HTERT RPE-1 (cell line): Measurements from ENCODE around the gene OR5F1.

Source experiments
- in situ Hi-C: fragments of 300-500 bp; cut with MboI; formaldehyde crosslinking; loops from 4 replicates; pipeline ENCODE4 v1.14.3; 2020; ENCODE audit warnings: low sequenced_read_pairs

The OR5F1 gene

DNA sequence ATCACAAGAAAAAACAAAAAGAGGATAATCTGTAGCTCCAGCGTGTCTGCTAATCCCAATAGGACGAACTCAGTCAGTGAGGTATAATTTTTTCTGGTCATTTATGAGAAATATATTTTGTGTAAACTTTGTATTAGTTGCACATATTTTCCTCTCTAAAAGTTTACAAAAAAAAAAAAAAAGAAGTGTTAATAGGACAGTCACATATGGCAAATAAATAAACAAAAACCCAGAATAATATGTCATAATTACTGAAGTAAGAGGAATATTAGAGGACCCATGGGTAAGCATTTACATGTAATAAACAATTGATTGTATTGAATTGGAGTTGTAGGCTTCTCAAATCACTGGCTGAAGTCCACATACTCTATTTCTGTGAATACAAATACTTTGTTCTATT is at the start of gene OR5F1:
OR5F1 (minus strand) TSS at position 101 of the 400 bp plus-strand sequence; CDS start at position 101, 0 bp downstream.
- in situ Hi-C loops, result no loop called here

- in situ Hi-C loops, result no loop called here
Measured at GRCh38 chr11:56027354-56027753, 32.9 kb upstream of the OR5F1 start, which contains the start of gene OR5AS1. Gene OR5AS1 (plus strand): TSS chr11:56027654. CDS start chr11:56030419, 2,765 bp downstream.

- in situ Hi-C loops, result no loop called here
Measured at GRCh38 chr11:56013805-56014204, 19.4 kb upstream of the OR5F1 start.

- in situ Hi-C loops, result no loop called here
Measured at GRCh38 chr11:56010716-56011115, 16.3 kb upstream of the OR5F1 start.

DNA sequence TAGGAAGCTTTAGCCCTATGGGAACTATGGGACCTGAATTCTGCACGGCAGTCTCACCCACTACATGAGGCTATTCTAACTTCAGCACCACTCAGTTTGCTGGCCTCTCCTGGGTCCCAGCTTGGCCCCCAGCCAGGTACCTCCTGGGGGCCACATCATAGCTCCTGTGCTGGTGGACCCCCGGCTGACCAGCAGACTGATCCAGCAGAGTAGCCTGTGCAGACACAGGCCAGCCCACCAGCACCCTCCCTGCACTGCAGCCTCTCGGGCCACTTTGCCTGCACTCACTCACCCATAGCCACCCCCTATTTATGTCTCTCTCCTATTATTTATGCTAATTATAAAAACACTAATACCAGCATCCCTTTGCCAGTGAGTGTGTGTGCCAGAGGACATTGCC is 23.5 kb downstream of the OR5F1 start:
- in situ Hi-C loops, result no loop called here

DNA sequence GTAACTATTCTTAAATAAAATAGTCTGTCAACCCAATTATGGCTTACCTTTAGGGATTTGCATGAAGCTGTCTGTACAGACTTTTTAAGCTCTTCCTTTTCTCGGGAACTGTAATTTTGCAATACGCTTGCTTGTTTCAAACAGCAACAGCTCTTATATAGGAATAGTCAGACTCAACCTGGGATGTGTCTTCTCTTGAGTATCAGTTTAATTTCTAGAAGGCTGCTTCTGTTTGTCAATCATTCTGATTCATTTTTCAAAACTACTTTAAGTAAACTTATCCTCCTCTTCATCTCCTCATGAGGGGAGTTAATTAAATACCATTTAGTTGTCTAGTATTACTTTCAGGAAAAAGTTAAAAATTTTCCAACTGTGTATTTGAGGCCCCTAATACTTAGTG is 24.6 kb downstream of the OR5F1 start, which contains the start of gene OR10AG1:
OR10AG1 (minus strand) TSS at position 101 of the 400 bp plus-strand sequence; CDS start at position 63, 38 bp downstream.
- in situ Hi-C loops, result no loop called here

GRCh38 chr11:55967914-55968313 is 26.5 kb downstream of the OR5F1 start:
- in situ Hi-C loops, result no loop called here

DNA sequence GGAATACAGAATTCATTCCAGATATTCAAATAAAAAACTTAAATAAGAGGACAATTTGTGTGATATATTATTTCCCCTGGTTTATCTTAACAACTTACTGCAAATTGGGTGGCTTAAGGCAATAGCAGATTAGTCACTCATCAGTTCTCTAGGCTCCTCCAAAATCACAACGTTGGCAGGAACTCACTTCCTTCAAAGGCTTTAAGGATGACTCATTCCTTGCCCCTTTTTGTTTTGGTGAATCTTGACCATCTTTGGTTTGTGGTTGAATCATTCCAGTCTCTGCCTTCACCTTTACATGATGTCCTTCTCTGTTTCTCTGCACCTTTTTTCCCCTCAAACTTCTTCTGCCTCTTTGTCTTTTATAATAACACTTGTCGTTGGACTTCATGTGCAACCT is 28.0 kb downstream of the OR5F1 start:
- in situ Hi-C loops, result no loop called here

DNA sequence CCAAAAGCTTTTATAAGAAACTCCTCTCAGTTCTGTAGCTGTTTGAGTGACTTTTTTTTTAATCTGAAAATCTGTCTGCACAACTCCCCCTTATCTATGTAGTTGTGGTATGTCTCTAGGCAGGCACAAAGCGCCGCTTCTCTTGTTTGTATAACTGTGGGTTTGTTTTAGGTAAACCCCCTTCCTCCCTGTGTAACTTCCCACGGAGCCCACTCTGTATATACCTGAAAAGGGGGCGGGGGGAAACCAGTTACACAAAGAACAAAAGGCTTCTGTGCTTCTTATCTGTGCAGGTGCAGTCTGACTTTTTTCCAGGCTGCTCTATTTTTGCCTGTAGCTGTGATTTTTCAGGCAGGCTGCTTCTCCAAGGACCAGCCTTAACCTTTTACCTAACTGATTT is 37.9 kb downstream of the OR5F1 start:
- in situ Hi-C loops, result no loop called here

GRCh38 chr11:55949330-55949729 is 45.1 kb downstream of the OR5F1 start:
- in situ Hi-C loops, result no loop called here
